ENCODE data around the gene EPM2A. TPM values are rescaled to one million over a fixed set of nuclear protein-coding genes. Genes with fewer than 3 reads are reported as not detected.

EPM2A gene
- total and polyA plus RNA-seq, 2 donors (not counting 3 experiments of a cell fraction or from before 2014, with no cell fraction given): 3.1 to 4.8 TPM

DNA sequence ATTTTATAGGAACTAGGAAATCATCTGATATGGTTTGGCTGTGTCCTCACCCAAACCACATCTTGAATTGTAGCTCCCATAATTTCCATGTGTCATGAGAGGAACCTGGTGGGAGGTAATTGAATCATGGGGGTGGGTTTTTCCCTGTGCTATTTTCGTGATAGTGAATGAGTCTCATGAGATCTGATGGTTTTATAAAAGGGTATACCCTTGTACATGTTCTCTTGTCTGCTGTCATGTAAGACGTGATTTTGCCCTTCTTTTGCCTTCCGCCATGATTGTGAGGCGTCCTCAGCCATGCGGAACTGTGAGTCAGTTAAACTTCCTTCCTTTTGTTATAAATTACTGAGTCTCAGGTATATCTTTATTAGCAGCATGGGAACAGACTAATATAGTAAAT is 27.9 kb downstream of the EPM2A start:
- no peak overlapping the region for H2AFZ ChIP-seq (ENCODE audit: low read depth, low read length)
- no peak overlapping the region for H3K4me3 ChIP-seq (replicated peaks in 1 of 3; ENCODE audit: insufficient read depth in 1 of 3, low read depth in 1 of 3, low read length in 3 of 3)
- no peak overlapping the region for H3K9ac ChIP-seq (replicated peaks; ENCODE audit: extremely low read depth, insufficient read depth, low read length)
- no peaks in the 10 kb centered on the region for H4K20me1 ChIP-seq (replicated peaks; ENCODE audit: control insufficient read depth, extremely low read depth, insufficient read depth, low read length)
- CTCF ChIA-PET: no interaction called here
- H3K27ac ChIP-seq (ENCODE audit: insufficient read depth, low read depth, low read length): no peak overlapping the region
- H3K9me1 ChIP-seq (replicated peaks; ENCODE audit: control insufficient read depth, extremely low read depth, insufficient read depth, low read length): no peaks in the 10 kb centered on the region
- H3K79me2 ChIP-seq (ENCODE audit: control insufficient read depth, insufficient read depth, low read length): no peaks in the 10 kb centered on the region
- intact Hi-C loops (cut with micrococcal nuclease): loop anchor here (1.0 to 10.0 kb wide), 2 partner anchors 106 to 663 kb away; no protein-coding TSS in a partner anchor
- peaks cover 16% of the 10 kb centered on the region for H3K4me1 ChIP-seq (ENCODE audit: control insufficient read depth, extremely low read depth, insufficient read depth, low read length)
- no peaks in the 10 kb centered on the region for H3K27me3 ChIP-seq (ENCODE audit: control insufficient read depth in 2 of 2, insufficient read depth in 2 of 2, low read length in 2 of 2)
- TF ChIP-seq POLR2AphosphoS5 (IDR thresholded peaks at IDR 0.05; ENCODE audit: insufficient read depth, low read depth, low read length) (no peak), GATA2 (IDR thresholded peaks at IDR 0.05; ENCODE audit: insufficient read depth, insufficient read length, low read depth, low read length) (no peak), MYC (IDR thresholded peaks at IDR 0.05; ENCODE audit: low read depth, low read length) (no peak), FOS (IDR thresholded peaks at IDR 0.05; ENCODE audit: borderline replicate concordance, insufficient read depth, low read length) (no peak), POLR2A (IDR thresholded peaks at IDR 0.05; ENCODE audit: low read depth, low read length) (no peak), JUN (IDR thresholded peaks at IDR 0.05; ENCODE audit: borderline replicate concordance, insufficient read depth, insufficient read length, low read depth) (no peak), EZH2 (IDR thresholded peaks at IDR 0.05; ENCODE audit: borderline replicate concordance, low read depth, low read length, severe bottlenecking) (no peak)
- TF ChIP-seq, protein P1, sequence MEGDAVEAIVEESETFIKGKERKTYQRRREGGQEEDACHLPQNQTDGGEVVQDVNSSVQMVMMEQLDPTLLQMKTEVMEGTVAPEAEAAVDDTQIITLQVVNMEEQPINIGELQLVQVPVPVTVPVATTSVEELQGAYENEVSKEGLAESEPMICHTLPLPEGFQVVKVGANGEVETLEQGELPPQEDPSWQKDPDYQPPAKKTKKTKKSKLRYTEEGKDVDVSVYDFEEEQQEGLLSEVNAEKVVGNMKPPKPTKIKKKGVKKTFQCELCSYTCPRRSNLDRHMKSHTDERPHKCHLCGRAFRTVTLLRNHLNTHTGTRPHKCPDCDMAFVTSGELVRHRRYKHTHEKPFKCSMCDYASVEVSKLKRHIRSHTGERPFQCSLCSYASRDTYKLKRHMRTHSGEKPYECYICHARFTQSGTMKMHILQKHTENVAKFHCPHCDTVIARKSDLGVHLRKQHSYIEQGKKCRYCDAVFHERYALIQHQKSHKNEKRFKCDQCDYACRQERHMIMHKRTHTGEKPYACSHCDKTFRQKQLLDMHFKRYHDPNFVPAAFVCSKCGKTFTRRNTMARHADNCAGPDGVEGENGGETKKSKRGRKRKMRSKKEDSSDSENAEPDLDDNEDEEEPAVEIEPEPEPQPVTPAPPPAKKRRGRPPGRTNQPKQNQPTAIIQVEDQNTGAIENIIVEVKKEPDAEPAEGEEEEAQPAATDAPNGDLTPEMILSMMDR (IDR thresholded peaks at IDR 0.05; ENCODE audit: extremely low read depth in 1 of 2, insufficient read depth in 1 of 2, low read depth in 1 of 2, low read length in 2 of 2): no peak
- TF ChIP-seq, protein P2, sequence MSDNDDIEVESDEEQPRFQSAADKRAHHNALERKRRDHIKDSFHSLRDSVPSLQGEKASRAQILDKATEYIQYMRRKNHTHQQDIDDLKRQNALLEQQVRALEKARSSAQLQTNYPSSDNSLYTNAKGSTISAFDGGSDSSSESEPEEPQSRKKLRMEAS (IDR thresholded peaks at IDR 0.05; ENCODE audit: insufficient read depth, insufficient read length): no peak
- no TSS peak for BruUV-seq (replicated peaks)
- dilution Hi-C loops (cut with MboI; ENCODE audit: extremely low pct_ligation_motif_present, low sequenced_read_pairs): no loop called here
- POLR2A ChIA-PET: no interaction called here
- no peaks in the 10 kb centered on the region for H3K9me3 ChIP-seq (replicated peaks; ENCODE audit: control insufficient read depth, insufficient read depth, low read length)
- DNase-seq (ENCODE audit: low read depth, low spot score) (no peak), FAIRE-seq (no peak)
- H3K4me2 ChIP-seq (ENCODE audit: insufficient read depth, low read length): no peak overlapping the region
- no peaks in the 10 kb centered on the region for H3K36me3 ChIP-seq (ENCODE audit: control insufficient read depth in 2 of 2, extremely low read depth in 1 of 2, insufficient read depth in 2 of 2, low read length in 2 of 2)
